ENCODE results near the gene MTG2.

- TF ChIP-seq CTCF (IDR thresholded peaks at IDR 0.05; ENCODE audit: low read depth, low read length), result no peak
- no peak for TF ChIP-seq POLR2A (IDR thresholded peaks at IDR 0.05; ENCODE audit: extremely low read depth, insufficient read length)
- TF ChIP-seq MYC (IDR thresholded peaks at IDR 0.05; ENCODE audit: low read depth, low read length), result no peak
Observed at GRCh38 chr20:62192635-62193034, 9.8 kb downstream of the MTG2 start.

Data from NB4 (cell line).